Erythroblast (primary cell): ENCODE results near the gene UBXN7.

Experiments
- GATA1 ChIP-seq: IDR thresholded peaks from 2 replicates; pipeline ENCODE4 v1.6.1; 2011; ENCODE audit warnings: low read depth, mild to moderate bottlenecking, control low read depth, low read length, moderate library complexity
- POLR2A ChIP-seq: IDR thresholded peaks from 2 replicates; pipeline ENCODE4 v1.6.1; 2011; ENCODE audit warnings: mild to moderate bottlenecking, low read length

GRCh38 chr3:196332168-196332567 lies 100.1 kb downstream of the UBXN7 start:
- TF ChIP-seq POLR2A (no peak), GATA1 (no peak)
